GM18907 (cell line): Measurements from ENCODE around the gene SHROOM3.

Source experiments
- ATAC-seq: cut with Tn5 transposase; IDR thresholded peaks from one replicate; pipeline ENCODE4 v1.9.1; 2021; ENCODE audit warnings: mild to moderate bottlenecking, moderate library complexity; ENCODE audit not compliant: unreplicated experiment

The SHROOM3 gene

GRCh38 chr4:76737180-76737579 is 302.2 kb downstream of the SHROOM3 start:
- no peak for ATAC-seq

GRCh38 chr4:76737771-76738085 is 302.7 kb downstream of the SHROOM3 start:
- ATAC-seq, result no peak

DNA sequence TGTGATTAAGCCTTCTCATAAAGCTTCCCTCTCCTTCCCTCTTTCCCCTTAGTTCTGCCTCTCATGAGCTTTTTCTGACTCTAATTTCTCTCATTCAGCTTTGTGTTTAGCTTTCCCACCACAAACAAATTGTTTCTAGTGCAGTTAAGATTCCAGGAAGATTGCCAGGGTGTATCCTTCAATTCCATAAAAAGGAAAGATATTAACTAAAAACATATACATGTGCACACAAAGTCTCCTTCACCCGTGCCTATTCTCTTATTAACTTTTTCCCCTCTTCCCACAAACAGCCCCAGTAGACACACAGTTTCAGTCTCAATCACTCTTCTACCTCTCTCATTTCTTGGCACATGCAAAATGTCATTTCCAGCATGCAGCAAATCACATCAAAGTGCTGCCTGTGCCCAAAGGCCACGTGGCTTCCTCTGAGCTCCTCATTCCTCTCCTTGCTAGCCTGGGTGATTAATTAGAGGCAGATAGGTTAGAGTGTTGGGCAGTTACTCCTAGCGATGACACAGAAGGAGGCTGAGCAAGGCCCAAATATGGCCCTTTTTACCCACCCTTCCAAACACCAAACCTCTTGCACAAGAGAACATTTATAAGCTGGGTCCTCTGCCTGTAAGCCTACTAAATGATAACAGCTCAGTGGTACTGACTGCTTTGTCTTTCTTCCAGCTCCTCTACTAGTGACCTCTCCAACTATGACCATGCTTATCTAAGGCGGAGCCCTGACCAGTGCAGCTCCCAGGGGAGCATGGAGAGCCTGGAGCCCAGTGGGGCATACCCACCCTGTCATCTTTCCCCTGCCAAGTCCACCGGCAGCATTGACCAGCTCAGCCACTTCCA is 303.3 kb downstream of the SHROOM3 start:
- ATAC-seq, result no peak

DNA sequence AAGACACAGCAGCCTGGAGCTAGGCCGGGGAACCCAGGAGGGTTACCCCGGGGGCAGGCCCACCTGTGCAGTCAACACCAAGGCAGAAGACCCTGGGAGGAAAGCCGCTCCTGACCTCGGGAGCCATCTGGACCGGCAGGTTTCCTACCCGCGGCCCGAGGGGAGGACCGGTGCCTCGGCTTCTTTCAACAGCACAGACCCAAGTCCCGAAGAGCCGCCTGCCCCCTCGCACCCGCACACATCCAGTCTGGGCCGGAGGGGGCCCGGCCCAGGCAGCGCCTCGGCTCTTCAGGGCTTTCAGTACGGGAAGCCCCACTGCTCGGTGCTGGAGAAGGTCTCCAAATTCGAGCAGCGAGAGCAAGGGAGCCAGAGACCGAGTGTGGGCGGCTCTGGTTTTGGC is 305.2 kb downstream of the SHROOM3 start:
- no peak for ATAC-seq

DNA sequence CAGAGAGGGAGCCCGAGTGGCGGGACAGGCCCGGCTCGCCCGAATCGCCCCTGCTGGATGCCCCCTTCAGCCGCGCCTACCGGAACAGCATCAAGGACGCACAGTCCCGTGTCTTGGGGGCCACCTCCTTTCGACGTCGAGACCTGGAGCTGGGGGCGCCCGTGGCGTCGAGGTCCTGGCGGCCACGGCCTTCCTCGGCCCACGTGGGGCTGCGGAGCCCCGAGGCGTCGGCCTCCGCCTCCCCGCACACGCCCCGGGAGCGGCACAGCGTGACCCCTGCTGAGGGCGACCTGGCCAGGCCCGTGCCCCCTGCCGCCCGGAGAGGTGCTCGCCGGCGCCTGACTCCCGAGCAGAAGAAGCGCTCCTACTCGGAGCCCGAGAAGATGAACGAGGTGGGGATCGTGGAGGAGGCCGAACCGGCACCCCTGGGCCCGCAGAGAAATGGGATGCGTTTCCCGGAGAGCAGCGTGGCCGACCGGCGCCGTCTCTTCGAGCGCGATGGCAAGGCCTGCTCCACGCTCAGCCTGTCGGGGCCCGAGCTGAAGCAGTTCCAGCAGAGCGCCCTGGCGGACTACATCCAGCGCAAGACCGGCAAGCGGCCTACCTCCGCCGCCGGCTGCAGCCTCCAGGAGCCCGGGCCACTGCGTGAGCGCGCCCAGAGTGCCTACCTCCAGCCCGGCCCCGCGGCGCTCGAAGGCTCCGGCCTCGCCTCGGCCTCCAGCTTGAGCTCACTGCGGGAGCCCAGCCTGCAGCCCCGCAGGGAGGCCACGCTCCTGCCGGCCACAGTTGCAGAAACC is 306.0 kb downstream of the SHROOM3 start:
- no peak for ATAC-seq

DNA sequence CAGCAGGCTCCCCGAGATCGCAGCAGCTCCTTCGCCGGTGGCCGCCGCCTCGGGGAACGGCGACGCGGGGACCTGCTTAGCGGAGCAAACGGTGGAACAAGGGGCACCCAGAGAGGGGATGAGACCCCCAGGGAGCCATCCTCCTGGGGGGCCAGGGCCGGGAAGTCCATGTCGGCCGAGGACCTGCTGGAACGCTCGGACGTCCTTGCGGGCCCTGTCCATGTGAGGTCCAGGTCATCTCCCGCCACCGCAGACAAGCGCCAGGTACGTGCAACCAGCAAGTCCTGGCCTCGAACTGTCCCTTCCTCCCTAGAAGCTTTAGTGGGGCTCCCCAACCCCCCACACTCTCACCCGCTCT is 306.6 kb downstream of the SHROOM3 start:
- no peak for ATAC-seq

GRCh38 chr4:76744241-76744921 is 309.4 kb downstream of the SHROOM3 start:
- no peak for ATAC-seq

- ATAC-seq, result no peak
Observed at GRCh38 chr4:76745240-76745639, 310.2 kb downstream of the SHROOM3 start.

- no peak for ATAC-seq
Observed at GRCh38 chr4:76747563-76747962, 312.5 kb downstream of the SHROOM3 start.

DNA sequence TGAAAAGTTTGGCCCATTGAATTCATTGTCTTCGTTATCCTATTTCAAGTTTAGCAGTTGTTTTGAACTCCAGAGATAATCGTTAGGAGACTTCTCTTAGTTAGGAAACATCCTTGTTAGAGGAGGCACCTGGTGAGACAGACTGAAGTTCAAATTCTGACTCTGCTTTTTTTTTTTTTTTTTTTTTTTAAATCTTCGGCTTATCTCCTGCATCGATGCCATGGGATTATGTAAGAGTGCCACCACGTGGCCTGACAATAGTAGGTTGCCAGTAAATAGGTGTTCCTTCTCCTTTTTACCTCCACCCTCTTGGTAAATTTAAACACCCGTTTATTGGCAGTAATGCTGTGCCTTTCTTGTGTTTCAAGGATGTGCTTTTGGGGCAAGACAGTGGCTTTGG is 313.6 kb downstream of the SHROOM3 start:
- no peak for ATAC-seq

- ATAC-seq, result no peak
Observed at GRCh38 chr4:76749355-76749754, 314.3 kb downstream of the SHROOM3 start.

DNA sequence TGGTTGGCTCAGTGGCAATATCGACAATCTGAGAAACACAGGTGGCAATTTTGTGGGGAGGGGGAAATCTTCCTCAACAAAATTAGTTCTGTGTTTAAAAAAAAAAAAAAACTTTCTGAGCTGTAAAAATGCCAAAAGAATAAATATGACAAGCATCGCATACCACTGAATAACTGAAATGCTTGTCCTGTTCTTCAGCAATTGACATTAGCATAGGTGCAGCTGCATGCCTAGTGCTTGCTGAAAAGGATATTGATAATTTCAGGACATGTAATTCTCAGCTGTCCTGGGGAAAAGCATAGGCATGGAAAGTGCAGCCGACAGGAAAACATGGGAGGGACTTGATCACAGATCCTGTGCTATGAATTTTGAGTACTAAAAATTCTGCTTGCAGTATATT is 315.7 kb downstream of the SHROOM3 start:
- ATAC-seq, result no peak

DNA sequence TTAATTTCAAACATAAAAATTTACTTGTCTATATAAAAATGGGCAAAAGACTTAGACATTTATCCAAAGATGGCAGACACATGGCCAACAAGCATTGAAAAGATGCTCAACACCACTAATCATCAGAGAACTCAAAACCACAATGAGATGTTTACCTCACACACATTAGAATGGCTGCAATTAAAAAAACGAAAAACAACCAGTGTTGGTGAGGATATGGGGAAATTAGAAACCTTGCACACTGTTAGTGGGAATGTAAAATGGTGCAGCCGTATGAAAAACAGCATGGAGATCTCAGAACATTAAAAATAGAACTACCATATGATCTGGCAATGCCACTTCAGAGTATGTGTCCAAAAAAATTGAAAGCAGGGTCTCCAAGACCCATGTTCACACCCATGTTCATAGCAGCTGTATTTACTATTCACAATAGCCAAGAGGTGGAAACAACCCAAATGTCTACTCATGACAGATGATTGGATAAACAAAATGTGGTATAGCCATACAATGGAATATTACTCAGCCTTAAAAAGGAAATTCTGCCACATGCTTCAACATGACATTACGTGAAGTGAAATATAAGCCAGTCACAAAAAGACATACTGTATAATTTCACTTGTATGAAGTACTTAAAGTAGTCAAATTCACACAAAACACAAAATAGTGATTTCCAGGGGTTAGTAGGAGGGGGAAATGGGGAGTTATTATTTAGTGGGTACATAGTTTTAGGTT is 316.7 kb downstream of the SHROOM3 start:
- ATAC-seq, result no peak

GRCh38 chr4:76752861-76753501 is 318.0 kb downstream of the SHROOM3 start:
- no peak for ATAC-seq

DNA sequence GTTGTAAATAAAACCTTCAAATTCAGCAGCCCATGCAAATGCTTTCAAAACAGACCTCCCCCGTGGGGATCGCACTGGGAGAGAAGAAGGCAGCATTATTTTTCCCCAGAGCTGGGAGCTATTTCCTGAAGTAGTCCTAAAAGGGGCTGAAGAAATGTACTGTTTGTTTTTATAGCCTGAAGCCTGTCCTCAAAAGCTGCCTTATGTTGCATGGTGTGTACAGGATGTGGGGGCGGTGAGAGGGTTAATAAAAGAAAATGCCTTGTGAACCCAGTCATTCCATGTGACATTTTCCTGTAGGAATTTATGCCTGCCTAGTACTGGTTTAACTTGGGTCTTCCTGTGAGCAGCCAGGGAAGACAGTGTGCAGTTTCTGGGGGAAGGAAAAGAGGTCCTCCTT is 318.8 kb downstream of the SHROOM3 start:
- ATAC-seq, result no peak

DNA sequence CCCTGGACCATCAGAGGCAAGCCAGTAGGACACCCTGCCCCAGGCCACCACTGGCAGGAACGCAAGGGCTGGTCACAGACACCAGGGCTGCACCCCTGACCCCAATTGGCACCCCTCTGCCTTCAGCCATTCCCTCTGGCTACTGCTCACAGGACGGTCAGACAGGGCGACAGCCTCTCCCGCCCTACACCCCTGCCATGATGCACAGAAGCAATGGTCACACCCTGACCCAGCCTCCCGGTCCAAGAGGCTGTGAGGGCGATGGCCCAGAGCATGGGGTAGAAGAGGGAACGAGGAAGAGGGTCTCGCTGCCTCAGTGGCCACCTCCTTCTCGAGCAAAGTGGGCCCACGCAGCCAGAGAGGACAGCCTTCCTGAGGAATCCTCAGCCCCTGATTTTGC is 319.4 kb downstream of the SHROOM3 start:
- ATAC-seq, result no peak

DNA sequence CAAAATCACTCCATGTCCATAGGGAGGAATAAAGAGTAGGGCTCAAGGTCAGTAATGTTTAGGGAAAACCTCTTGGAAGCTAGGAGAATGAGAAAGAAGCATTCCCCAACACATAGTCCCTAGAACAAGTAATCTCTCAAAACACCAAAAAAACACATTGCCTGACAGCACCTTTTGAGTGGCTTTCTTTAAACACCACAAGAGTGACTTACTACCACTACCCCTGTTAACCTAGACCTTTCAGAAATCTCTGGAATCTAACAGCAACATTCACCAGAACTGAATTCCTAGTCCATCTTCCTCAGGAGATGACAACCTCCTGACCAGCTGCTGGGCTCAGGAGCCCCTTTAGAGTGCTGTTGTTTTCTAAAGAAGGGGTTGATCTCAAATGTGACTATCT is 320.7 kb downstream of the SHROOM3 start:
- ATAC-seq, result no peak

GRCh38 chr4:76756416-76756815 is 321.4 kb downstream of the SHROOM3 start:
- ATAC-seq, result no peak

- no peak for ATAC-seq
Observed at GRCh38 chr4:76757418-76757939, 322.4 kb downstream of the SHROOM3 start.

- no peak for ATAC-seq
Observed at GRCh38 chr4:76758290-76758882, 323.4 kb downstream of the SHROOM3 start.
